KOPT-K1 (cell line): ENCODE measurements around the gene GPR143.

ENCODE experiments used
- H3K27ac ChIP-seq: fragments of 200-600 bp; sonication (generic); 2 replicates; pipeline ENCODE4 v1.5.1; 2016; ENCODE audit warnings: antibody characterized with exemption, mild to moderate bottlenecking, low read depth, low read length; ENCODE audit not compliant: poor library complexity, severe bottlenecking
- H3K36me3 ChIP-seq: fragments of 200-600 bp; sonication (generic); 2 replicates; pipeline ENCODE4 v1.5.1; 2017; ENCODE audit warnings: antibody characterized with exemption, mild to moderate bottlenecking, low read length, moderate library complexity; ENCODE audit not compliant: insufficient read depth
- H3K9me3 ChIP-seq: fragments of 200-600 bp; sonication (generic); 2 replicates; pipeline ENCODE4 v1.5.1; 2017; ENCODE audit warnings: antibody characterized with exemption, low read length, mild to moderate bottlenecking; ENCODE audit not compliant: insufficient read depth, poor library complexity, severe bottlenecking

The GPR143 gene

GRCh38 chrX:9677098-9677739, 88.4 kb downstream of the GPR143 start:
- Histone ChIP-seq H3K27ac (no peak overlapping the region), H3K9me3 (no peaks in the 10 kb centered on the region), H3K36me3 (no peaks in the 10 kb centered on the region)

GRCh38 chrX:9676738-9677097, 88.9 kb downstream of the GPR143 start:
- H3K9me3 ChIP-seq, result no peaks in the 10 kb centered on the region
- no peaks in the 10 kb centered on the region for H3K36me3 ChIP-seq
- H3K27ac ChIP-seq, result no peak overlapping the region

GRCh38 chrX:9676306-9676705, 89.3 kb downstream of the GPR143 start:
- Histone ChIP-seq H3K9me3 (no peaks in the 10 kb centered on the region), H3K36me3 (no peaks in the 10 kb centered on the region), H3K27ac (no peak overlapping the region)
